Glutamatergic neuron (in vitro differentiated cells): Measurements from ENCODE around the gene GALNT8. TPM values are rescaled to one million over a fixed set of nuclear protein-coding genes. Genes with fewer than 3 reads are reported as not detected.
A peak's percentile ranks its signal among the peaks of the same experiment; 100 is the strongest.
"Not testable (repeated sequence)": the region's sequence is repeated elsewhere in the genome, so short reads cannot be mapped to it uniquely, and the experiment has no call there.

Experiments used
- DNase-seq: peaks from one replicate; pipeline ENCODE4 v3.0.0; 2022
- H3K27ac Mint-ChIP-seq: one replicate; pipeline ENCODE4 v1.8.0; 2020; ENCODE audit warnings: mild to moderate bottlenecking, mixed read lengths, inconsistent platforms; ENCODE audit not compliant: unreplicated experiment
- H3K27me3 Mint-ChIP-seq: one replicate; pipeline ENCODE4 v1.8.0; 2020; ENCODE audit warnings: mild to moderate bottlenecking, moderate library complexity, mixed read lengths, inconsistent platforms; ENCODE audit not compliant: unreplicated experiment
- H3K36me3 Mint-ChIP-seq: one replicate; pipeline ENCODE4 v1.8.0; 2020; ENCODE audit warnings: mild to moderate bottlenecking, mixed read lengths, inconsistent platforms; ENCODE audit not compliant: unreplicated experiment
- H3K4me1 Mint-ChIP-seq: one replicate; pipeline ENCODE4 v1.8.0; 2020; ENCODE audit warnings: mild to moderate bottlenecking, low read depth, mixed read lengths, inconsistent platforms; ENCODE audit not compliant: unreplicated experiment
- H3K4me3 Mint-ChIP-seq: one replicate; pipeline ENCODE4 v1.8.0; 2020; ENCODE audit warnings: mild to moderate bottlenecking, mixed read lengths, inconsistent platforms; ENCODE audit not compliant: unreplicated experiment
- H3K9me3 Mint-ChIP-seq: one replicate; pipeline ENCODE4 v1.8.0; 2020; ENCODE audit warnings: mild to moderate bottlenecking, moderate library complexity, mixed read lengths, inconsistent platforms; ENCODE audit not compliant: unreplicated experiment
- CTCF ChIP-seq: fragments of 200-600 bp; sonication (generic); IDR thresholded peaks from one replicate; pipeline ENCODE4 v1.5.0; 2021; ENCODE audit not compliant: partially characterized antibody, unreplicated experiment
- total RNA-seq: library from RNA; stranded (reverse); fragmentation: NEBNext Ultra II Directional; extraction: Animal tissue kit (Norgen Biotek cat#: 25700); gene quantifications from one replicate; pipeline ENCODE4 v1.2.1, GENCODE V29; 2021; ENCODE audit not compliant: unreplicated experiment

The GALNT8 gene
- total RNA-seq, 1 donor from 2014 or later, result 25.3 TPM

- H3K9me3 Mint-ChIP-seq, result no peaks in the 10 kb centered on the region
- peaks cover 9% of the 10 kb centered on the region for H3K4me1 Mint-ChIP-seq
- H3K36me3 Mint-ChIP-seq, result no peaks in the 10 kb centered on the region
- no peaks in the 10 kb centered on the region for H3K27me3 Mint-ChIP-seq
- H3K27ac Mint-ChIP-seq, result no peak overlapping the region
- no peak for DNase-seq
- TF ChIP-seq CTCF, result no peak
- no peak overlapping the region for H3K4me3 Mint-ChIP-seq
These were observed 12.9 kb upstream of the GALNT8 start for GRCh38 chr12:4707306-4707705.

DNA sequence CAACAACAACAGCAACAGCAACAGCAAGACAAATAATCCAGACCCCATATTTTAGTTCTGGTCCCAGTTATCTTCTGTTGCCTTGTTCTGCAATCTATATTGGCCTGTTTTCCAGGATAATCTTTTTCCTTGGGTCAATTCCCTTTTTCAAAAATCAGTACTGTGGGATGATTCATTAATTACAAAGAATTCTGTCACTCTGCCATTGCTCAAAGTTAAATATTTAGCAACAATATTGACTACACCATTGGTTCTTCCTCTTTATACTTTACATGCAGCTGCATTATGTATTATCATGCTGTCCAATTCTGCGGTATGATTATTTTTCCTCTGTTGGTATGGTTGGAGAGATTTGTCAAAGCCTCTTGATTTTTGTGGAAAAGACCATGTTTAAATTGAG is 10.1 kb upstream of the GALNT8 start:
- TF ChIP-seq CTCF, result no peak
- no peaks in the 10 kb centered on the region for H3K36me3 Mint-ChIP-seq
- no peaks in the 10 kb centered on the region for H3K27me3 Mint-ChIP-seq
- H3K4me3 Mint-ChIP-seq, result no peak overlapping the region
- H3K9me3 Mint-ChIP-seq, result no peaks in the 10 kb centered on the region
- no peak for DNase-seq
- peaks cover 9% of the 10 kb centered on the region for H3K4me1 Mint-ChIP-seq
- no peak overlapping the region for H3K27ac Mint-ChIP-seq

DNA sequence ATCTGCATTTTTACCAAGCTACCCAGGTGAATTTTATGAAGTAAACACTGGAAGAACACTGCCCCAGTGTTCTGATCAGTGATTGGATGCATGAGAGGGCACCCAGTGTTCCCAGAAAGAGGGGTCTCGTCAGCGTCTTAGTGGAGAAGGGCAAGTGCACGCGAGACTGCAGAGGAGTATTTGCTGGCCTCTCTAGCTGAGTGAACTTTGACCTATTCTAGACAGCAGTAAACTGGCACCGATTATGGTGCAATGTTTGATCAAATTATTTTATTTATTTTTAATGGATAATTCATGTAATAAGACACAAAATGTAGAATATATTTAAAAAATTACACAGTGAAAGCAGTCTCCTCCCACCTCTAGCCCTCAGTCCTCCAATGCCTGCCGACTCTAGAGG is 5.3 kb upstream of the GALNT8 start:
- TF ChIP-seq CTCF, result no peak
- no peak overlapping the region for H3K4me3 Mint-ChIP-seq
- no peak for DNase-seq
- peaks cover 4% of the 10 kb centered on the region for H3K4me1 Mint-ChIP-seq
- no peaks in the 10 kb centered on the region for H3K9me3 Mint-ChIP-seq
- H3K36me3 Mint-ChIP-seq, result no peaks in the 10 kb centered on the region
- no peak overlapping the region for H3K27ac Mint-ChIP-seq
- peaks cover 1% of the 10 kb centered on the region for H3K27me3 Mint-ChIP-seq

DNA sequence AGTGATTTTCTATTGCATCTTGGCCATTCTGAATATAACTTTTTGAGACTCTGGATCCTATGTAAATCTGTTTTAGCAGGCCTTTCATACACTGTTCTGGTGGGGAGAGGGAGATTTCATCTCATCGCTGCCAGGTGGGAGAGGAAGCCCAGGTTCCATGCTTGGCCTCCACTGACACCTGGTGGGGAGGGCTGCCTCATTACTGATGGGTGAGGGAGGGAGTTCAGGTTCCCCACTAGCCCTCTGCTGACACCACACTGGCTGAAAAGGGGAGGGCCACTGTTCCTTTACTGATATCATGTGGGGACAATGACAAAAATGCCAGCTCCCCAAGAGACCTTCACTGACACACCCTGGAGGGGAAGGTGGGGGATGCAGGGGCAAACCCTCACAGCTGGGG is 2.4 kb upstream of the GALNT8 start:
- no peak for DNase-seq
- no peak for TF ChIP-seq CTCF
- no peak overlapping the region for H3K27ac Mint-ChIP-seq
- H3K4me3 Mint-ChIP-seq, result no peak overlapping the region
- peaks cover 3% of the 10 kb centered on the region for H3K9me3 Mint-ChIP-seq
- peaks cover 25% of the 10 kb centered on the region for H3K4me1 Mint-ChIP-seq
- no peaks in the 10 kb centered on the region for H3K36me3 Mint-ChIP-seq
- H3K27me3 Mint-ChIP-seq, result peaks cover 6% of the 10 kb centered on the region

DNA sequence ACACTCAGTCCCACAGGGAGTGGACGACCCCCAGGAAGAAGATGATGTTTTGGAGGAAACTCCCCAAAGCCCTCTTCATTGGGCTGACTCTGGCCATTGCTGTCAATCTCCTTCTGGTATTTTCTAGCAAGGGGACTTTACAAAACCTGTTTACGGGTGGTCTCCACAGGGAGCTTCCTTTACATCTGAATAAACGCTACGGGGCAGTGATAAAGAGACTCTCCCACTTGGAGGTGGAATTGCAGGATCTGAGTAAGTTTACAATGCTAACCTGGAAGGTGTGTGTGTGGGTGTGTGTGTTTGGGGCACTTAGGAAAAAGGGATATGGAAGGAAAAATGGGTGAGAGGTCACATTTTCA is 416 bp downstream of the GALNT8 start:
- DNase-seq, result no peak
- H3K9me3 Mint-ChIP-seq, result peaks cover 3% of the 10 kb centered on the region
- peaks cover 6% of the 10 kb centered on the region for H3K27me3 Mint-ChIP-seq
- TF ChIP-seq CTCF, result no peak
- H3K4me1 Mint-ChIP-seq, result peaks cover 25% of the 10 kb centered on the region
- peaks cover 7% of the 10 kb centered on the region for H3K36me3 Mint-ChIP-seq
- peak overlapping the region; percentile 74 for H3K4me3 Mint-ChIP-seq
- peak overlapping the region; percentile 59 for H3K27ac Mint-ChIP-seq

- DNase-seq, H3K27me3 Mint-ChIP-seq, H3K9me3 Mint-ChIP-seq, H3K36me3 Mint-ChIP-seq: not testable (repeated sequence)
- Mint-ChIP-seq H3K27ac (peak overlapping the region; percentile 59), H3K4me1 (peaks cover 25% of the 10 kb centered on the region), H3K4me3 (peak overlapping the region; percentile 74)
These were observed 1.4 kb downstream of the GALNT8 start for GRCh38 chr12:4721587-4721986.
